Cardiac fibroblast (primary cell): ENCODE data around the gene MRTFA.
"Not testable (repeated sequence)": the region's sequence is repeated elsewhere in the genome, so short reads cannot be mapped to it uniquely, and the experiment has no call there.

ENCODE experiments used
- DNase-seq, 2 donors: peaks; one replicate each; pipeline versions ENCODE4 v3.0.0 to v3.0.0-alpha.2; 2010; ENCODE audit warnings: low read depth in 2 of 2
- H3K4me3 ChIP-seq, 2 donors: replicated peaks in 1 of 2; 1 replicate in 1 of 2; 2 replicates in 1 of 2; pipeline ENCODE4 v1.5.1; 2011; ENCODE audit warnings: low read depth in 2 of 2, low read length in 2 of 2, mild to moderate bottlenecking in 2 of 2, moderate library complexity in 1 of 2
- TF ChIP-seq, protein P1 (sequence below): IDR thresholded peaks from one replicate; pipeline ENCODE4 v1.5.1; 2011; ENCODE audit warnings: low read depth, mild to moderate bottlenecking, low read length, inconsistent platforms

MRTFA gene

DNA sequence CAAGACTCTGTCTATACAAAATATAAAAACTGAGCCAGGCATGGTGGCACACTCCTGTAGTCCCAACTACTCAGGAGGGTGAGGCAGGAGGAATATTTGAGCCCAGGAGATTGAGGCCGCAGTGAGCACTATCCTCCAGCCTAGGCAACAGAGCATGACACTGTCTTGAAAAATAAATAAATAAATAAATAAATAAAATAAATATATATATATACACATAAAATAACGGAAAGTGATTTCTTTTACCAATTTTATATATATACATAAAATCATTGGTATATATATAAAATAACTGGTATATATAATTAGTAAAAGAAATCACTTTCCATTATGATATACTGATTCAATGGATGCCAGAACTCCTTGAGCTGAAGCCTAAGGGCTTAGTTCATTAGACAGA is 91.8 kb downstream of the MRTFA start:
- H3K4me3 ChIP-seq, result no peak overlapping the region
- TF ChIP-seq, protein P1, sequence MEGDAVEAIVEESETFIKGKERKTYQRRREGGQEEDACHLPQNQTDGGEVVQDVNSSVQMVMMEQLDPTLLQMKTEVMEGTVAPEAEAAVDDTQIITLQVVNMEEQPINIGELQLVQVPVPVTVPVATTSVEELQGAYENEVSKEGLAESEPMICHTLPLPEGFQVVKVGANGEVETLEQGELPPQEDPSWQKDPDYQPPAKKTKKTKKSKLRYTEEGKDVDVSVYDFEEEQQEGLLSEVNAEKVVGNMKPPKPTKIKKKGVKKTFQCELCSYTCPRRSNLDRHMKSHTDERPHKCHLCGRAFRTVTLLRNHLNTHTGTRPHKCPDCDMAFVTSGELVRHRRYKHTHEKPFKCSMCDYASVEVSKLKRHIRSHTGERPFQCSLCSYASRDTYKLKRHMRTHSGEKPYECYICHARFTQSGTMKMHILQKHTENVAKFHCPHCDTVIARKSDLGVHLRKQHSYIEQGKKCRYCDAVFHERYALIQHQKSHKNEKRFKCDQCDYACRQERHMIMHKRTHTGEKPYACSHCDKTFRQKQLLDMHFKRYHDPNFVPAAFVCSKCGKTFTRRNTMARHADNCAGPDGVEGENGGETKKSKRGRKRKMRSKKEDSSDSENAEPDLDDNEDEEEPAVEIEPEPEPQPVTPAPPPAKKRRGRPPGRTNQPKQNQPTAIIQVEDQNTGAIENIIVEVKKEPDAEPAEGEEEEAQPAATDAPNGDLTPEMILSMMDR, result no peak
- DNase-seq, result no peak

DNA sequence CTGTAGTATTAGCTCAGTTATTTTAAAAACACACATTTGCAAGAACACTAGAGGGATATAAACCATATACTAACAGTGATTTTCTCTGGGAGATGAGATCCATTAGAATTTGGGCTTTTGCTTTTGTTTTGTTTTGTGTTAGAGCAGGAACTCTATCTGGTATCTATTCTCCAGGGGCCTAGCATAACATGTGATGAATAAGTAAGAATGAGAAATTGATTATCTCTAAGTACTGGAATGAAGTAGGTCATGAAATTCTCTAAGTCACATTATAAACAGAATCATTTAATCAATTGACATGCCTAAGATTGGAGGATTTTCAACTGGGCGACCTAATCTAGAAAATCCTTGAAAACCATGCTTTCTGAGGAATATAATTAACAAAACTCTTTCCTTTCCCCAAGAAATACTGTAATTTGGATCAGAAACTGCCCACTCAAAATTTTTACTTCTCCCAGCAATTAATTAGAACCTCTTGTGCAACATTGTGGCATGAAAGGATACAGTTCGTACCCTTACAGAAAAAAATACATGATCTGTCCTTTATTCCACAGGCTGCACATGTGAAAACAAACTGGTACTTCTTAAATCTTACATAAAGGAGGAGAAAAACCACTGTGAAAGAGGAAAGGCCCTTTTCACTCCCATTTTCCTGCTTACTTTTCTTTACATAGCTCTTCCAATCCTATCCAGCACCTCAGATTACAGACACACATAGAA is 93.5 kb downstream of the MRTFA start:
- DNase-seq, result peak; percentile 28 to 35
- TF ChIP-seq, protein P1, result no peak
- H3K4me3 ChIP-seq, result no peak overlapping the region

DNA sequence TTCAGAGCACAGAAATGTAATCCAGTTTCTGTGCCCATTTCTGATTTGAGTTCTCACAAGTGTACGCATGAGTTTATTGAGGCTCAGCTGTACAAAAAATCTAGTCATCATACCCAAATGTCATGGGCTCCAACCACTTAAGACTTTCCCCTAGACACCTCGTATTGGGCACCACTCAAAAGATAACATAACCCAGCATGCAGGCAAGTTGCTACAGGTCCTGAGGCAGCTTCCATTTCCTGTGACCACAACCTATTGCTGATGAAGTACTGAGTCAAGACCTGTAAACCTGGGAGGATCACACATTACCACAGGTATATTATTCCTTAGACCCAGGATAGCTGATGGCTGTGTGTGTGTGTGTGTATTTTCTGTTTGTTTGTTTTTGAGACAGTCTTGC is 95.2 kb downstream of the MRTFA start:
- H3K4me3 ChIP-seq, result no peak overlapping the region
- no peak for DNase-seq

DNA sequence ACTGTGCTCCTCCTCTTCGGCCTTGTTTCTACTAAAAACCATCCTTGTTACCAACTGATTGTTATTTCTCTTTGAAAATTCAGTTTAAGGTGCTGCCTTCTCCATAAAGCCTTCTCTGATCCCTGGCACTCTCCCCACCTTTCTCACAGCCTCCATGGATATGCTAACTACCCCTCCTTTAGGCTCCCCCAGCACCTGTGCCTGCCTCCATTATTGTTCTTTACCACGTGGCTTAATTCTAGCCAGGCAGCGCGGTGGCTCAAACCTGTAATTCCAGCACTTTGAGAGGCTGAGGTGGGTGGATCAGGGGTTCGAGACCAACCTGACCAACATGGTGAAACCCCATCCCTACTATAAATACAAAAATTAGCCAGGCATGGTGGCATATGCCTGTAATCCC is 96.3 kb downstream of the MRTFA start:
- no peak for DNase-seq
- H3K4me3 ChIP-seq, result no peak overlapping the region
- TF ChIP-seq, protein P1, result no peak

More for the DNA sequence above, 95.2 kb downstream of the MRTFA start:
- TF ChIP-seq, protein P1, result no peak

DNA sequence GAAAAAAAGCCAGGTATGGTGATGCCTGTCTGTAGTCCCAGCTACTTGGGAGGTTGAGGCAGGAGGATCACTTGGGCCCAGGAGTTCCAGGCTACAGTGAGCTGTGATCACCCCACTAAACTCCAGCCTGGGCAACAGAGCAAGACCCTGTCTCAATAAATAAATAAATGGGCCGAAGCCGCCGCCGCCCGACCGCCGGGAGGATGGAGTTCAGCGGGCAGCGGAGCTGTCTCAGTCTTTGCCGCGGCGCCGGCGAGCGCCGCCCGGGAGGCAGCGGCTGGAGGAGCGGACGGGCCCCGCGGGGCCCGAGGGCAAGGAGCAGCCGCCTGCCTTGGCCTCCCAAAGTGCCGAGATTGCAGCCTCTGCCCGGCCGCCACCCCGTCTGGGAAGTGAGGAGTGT is 100.4 kb downstream of the MRTFA start:
- H3K4me3 ChIP-seq, DNase-seq: not testable (repeated sequence)

DNA sequence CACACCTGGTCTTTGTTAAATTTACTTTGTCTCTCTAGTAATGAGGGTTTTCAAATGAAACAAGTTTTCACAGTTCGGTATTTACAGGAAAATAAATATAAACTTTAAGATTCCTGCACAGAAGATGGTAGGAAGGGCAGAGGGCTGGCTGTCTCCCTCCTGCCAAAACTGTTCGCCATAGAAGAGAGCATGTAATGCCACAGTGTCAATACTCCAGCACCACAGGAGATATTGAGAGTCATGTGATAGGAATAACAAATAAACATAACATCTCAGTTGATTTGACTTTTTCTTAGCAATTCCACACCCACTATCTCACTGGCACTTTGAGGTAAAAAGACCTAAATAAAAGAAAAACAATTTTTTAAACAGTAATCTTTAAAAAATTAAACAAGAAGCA is 100.9 kb downstream of the MRTFA start:
- H3K4me3 ChIP-seq, result no peak overlapping the region
- DNase-seq, result no peak
- TF ChIP-seq, protein P1, result no peak

DNA sequence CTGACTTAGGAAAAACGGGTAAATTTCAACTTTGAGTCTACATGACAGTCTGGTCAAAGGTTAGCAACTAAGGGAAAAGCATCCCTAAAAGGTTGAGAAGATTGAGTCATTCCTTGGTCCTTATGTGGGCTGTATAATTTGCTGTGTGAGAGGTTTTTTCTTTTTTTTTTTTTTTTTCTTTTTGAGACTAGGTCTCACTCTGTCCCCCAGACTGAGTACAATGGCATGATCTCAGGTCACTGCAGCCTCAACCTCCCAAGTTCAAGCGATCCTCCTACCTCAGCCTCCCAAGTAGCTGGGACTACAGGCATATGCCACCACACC is 101.4 kb downstream of the MRTFA start:
- no peak overlapping the region for H3K4me3 ChIP-seq
- DNase-seq, result no peak
- TF ChIP-seq, protein P1, result no peak
